Activated CD8-positive, alpha-beta T cell treated with anti-CD3 and anti-CD28 coated beads for 36 hours (primary cell): Measurements from ENCODE around the gene PCBD1. TPM values are rescaled to one million over a fixed set of nuclear protein-coding genes. Genes with fewer than 3 reads are reported as not detected.

Experiments
- ATAC-seq: fragments of 200-7000 bp; cut with Tn5 transposase; one replicate; pipeline ENCODE4 v1.10.0; 2021; ENCODE audit warnings: mild to moderate bottlenecking, moderate library complexity
- CTCF ChIA-PET: fragments of 350-600 bp; sonication (Branson Sonifier 250); formaldehyde crosslinking; loops from one replicate; lab custom pipeline; 2021; ENCODE audit warnings: antibody characterized with exemption; lab: Charles Lee
- POLR2A ChIA-PET: fragments of 350-600 bp; sonication (Branson Sonifier 250); formaldehyde crosslinking; loops from one replicate; lab custom pipeline; 2021; ENCODE audit warnings: antibody characterized with exemption; lab: Charles Lee
- DNase-seq: peaks from one replicate; pipeline ENCODE4 v3.0.0-alpha.2; 2020
- H3K27ac Mint-ChIP-seq: one replicate; pipeline ENCODE4 v1.8.0; 2021; ENCODE audit warnings: mild to moderate bottlenecking, mixed read lengths
- H3K27me3 Mint-ChIP-seq: one replicate; pipeline ENCODE4 v1.8.0; 2021; ENCODE audit warnings: mixed read lengths
- H3K36me3 Mint-ChIP-seq: one replicate; pipeline ENCODE4 v1.8.0; 2021; ENCODE audit warnings: low read depth, mixed read lengths
- H3K4me1 Mint-ChIP-seq: one replicate; pipeline ENCODE4 v1.8.0; 2021; ENCODE audit warnings: low read depth, mixed read lengths
- H3K4me3 Mint-ChIP-seq: one replicate; pipeline ENCODE4 v1.8.0; 2021; ENCODE audit warnings: mild to moderate bottlenecking, moderate library complexity, mixed read lengths
- H3K9me3 Mint-ChIP-seq: one replicate; pipeline ENCODE4 v1.8.0; 2021; ENCODE audit warnings: mixed read lengths
- intact Hi-C: fragments of 100-400 bp; cut with micrococcal nuclease; formaldehyde crosslinking; loops from one replicate; pipeline ENCODE4 v1.10.0; 2022
- total RNA-seq, 2 experiments: library from RNA; stranded (reverse); gene quantifications; one replicate each; pipeline ENCODE4 v1.2.3, GENCODE V29; 2021
- TF ChIP-seq, protein P1 (sequence below): fragments of 200-600 bp; IDR thresholded peaks from one replicate; pipeline ENCODE4 v1.8.0; 2022; ENCODE audit warnings: antibody characterized with exemption, mild to moderate bottlenecking

Gene PCBD1
- total RNA-seq, 2 experiments from 2014 or later = 40.0 to 41.5 TPM

DNA sequence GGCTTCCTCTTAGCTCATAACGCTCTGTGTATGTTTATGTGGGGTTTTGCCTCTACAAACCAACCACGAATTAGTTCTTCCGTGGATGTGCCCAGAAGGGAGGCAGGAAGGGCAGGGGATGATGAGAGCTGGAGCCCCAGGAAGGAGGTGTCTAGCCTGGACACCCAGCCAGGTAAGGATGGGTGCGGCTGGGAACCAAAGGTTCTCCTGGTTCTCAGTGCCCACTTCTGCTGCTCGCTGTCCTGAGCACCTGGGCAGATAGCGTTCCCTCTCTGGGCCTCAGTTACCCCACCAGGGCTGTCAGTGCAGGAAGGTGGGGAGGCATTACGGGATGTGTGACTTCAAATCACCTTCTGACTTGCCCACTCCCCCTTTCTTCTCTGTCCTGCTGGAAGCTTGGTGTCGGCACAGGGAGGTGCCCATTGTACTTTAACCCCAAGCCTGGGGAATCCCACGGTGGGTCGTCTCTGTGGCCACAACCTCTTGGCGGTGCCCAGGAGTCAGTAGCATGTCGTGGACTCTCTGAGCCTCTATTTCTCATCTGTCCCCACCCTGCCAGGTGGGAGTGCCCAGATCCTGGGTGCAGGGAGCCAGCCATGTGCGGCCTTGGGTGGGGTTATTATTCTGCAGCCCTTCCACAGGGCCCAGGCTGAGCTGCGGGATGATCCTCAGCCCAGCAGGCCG, 18.7 kb upstream of the PCBD1 start:
- CTCF ChIA-PET = interaction anchor here (1.1 kb wide), 1 partner anchor 18 kb away, joined by 3 read pairs; no protein-coding TSS in a partner anchor
- no peak for DNase-seq
- H3K9me3 Mint-ChIP-seq = peaks cover 1% of the 10 kb centered on the region

DNA sequence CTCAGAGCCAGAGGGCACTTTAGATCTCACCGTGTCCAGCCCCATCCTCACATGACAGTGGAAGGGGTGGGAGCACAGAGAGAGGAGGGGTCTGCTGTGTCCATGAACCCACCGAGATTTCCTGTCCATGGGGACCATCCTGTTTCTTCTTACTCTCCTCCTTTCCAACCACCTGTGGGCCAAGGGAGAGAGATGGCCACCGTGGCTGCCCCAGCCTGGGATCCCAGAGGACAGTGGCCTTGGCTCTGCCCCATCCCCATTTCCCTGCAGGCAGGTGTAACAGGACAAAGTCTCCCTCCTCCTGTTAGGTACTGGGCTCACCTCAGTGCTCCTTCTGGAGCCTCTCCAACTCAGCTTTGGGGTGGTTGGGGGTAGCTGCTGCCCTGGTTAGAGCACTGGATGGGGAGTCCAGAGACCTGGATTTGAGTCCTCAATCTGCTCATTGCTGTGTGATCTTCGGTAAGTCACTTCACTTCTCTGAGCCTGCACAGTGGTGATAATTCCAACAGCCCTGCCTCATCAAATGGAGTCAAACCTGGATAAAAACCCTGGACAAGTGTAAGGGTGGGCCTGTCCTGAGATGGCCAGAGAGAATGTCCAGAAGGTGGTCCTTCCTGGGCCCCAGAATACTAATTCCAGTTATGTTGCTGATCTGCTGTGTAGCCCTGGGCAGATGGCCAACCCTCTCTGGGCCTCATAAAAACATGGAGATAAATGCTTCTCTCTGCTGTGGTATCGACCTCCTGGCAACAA, 17.8 kb upstream of the PCBD1 start:
- Mint-ChIP-seq H3K36me3 (no peaks in the 10 kb centered on the region), H3K4me1 (no peaks in the 10 kb centered on the region), H3K27me3 (no peaks in the 10 kb centered on the region), H3K27ac (no peak overlapping the region), H3K4me3 (no peak overlapping the region), H3K9me3 (no peaks in the 10 kb centered on the region)
- ATAC-seq (no peak), DNase-seq (no peak)
- ChIA-PET CTCF (interaction anchor here (1.1 kb wide), 1 partner anchor 19 kb away, joined by 3 read pairs; no protein-coding TSS in a partner anchor), POLR2A (no interaction called here)
- intact Hi-C loops = loop anchor here (5.0 kb wide), 1 partner anchor 381 kb away; no protein-coding TSS in a partner anchor
- TF ChIP-seq, protein P1, sequence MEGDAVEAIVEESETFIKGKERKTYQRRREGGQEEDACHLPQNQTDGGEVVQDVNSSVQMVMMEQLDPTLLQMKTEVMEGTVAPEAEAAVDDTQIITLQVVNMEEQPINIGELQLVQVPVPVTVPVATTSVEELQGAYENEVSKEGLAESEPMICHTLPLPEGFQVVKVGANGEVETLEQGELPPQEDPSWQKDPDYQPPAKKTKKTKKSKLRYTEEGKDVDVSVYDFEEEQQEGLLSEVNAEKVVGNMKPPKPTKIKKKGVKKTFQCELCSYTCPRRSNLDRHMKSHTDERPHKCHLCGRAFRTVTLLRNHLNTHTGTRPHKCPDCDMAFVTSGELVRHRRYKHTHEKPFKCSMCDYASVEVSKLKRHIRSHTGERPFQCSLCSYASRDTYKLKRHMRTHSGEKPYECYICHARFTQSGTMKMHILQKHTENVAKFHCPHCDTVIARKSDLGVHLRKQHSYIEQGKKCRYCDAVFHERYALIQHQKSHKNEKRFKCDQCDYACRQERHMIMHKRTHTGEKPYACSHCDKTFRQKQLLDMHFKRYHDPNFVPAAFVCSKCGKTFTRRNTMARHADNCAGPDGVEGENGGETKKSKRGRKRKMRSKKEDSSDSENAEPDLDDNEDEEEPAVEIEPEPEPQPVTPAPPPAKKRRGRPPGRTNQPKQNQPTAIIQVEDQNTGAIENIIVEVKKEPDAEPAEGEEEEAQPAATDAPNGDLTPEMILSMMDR = no peak

More for the DNA sequence above, 18.7 kb upstream of the PCBD1 start:
- TF ChIP-seq, protein P1 = no peak
- H3K4me3 Mint-ChIP-seq = no peak overlapping the region
- POLR2A ChIA-PET = no interaction called here
- intact Hi-C loops = loop anchor here (5.0 kb wide), 1 partner anchor 380 kb away; no protein-coding TSS in a partner anchor
- no peaks in the 10 kb centered on the region for H3K36me3 Mint-ChIP-seq
- H3K4me1 Mint-ChIP-seq = no peaks in the 10 kb centered on the region
- ATAC-seq = no peak
- H3K27ac Mint-ChIP-seq = no peak overlapping the region
- no peaks in the 10 kb centered on the region for H3K27me3 Mint-ChIP-seq

DNA sequence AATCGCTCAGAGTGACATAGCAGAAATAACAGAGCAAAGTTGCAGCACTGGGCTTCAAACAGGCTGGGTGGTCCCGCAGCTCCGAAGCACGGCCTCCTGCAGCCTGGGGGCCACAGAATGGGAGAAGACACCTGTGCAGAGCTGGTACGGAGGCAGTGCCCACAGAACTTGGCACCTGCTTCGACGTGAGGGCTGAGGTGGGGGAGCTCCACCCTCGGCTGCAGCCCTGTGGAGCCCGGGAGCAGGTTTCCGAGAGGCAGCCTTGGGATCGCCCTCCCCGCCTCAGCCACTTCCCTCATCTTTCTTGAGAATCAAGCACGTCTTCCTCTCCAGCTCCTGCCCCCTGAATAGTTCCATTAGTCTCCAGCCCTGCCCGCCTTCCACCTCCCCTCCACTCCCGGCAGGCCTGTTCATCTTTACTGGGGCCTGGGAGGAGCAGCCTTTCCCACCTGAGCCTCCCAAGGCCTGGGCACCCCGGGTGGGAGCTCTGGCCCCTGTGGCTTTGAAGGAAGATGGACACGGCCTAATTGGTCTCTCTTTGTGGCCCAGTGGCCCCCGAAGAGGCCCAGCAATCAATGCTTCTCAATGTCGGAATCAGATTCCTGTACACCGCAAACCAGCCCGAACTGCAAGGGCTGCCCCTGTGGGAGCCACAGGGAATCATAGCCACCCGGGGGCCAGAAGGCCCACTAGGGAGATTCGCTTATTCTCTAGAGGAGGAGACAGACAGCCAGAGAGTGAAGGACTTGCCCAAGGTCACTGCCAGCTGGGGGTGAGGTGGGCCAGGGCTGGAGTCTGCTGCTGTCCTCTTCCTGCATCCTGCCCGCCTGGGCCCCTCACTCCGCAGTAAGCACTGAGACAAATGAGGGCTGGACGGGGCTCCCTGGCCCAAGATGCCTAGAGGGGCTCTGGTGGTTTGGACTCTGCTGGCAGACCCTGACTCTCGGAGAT, 17.0 kb upstream of the PCBD1 start:
- Mint-ChIP-seq H3K4me1 (no peaks in the 10 kb centered on the region), H3K9me3 (no peaks in the 10 kb centered on the region), H3K4me3 (no peak overlapping the region), H3K36me3 (no peaks in the 10 kb centered on the region), H3K27me3 (no peaks in the 10 kb centered on the region), H3K27ac (no peak overlapping the region)
- TF ChIP-seq, protein P1 = no peak
- ATAC-seq = no peak
- intact Hi-C loops = loop anchor here (5.0 kb wide), 1 partner anchor 382 kb away; no protein-coding TSS in a partner anchor
- DNase-seq = no peak
- ChIA-PET CTCF (interaction anchor here (1.1 to 4.0 kb wide), 3 partner anchors 19 to 303 kb away, joined by 3 to 29 read pairs (median 3); no protein-coding TSS in a partner anchor), POLR2A (interaction anchor here (0.6 kb wide), 1 partner anchor 140 kb away, joined by 3 read pairs; no protein-coding TSS in a partner anchor)

DNA sequence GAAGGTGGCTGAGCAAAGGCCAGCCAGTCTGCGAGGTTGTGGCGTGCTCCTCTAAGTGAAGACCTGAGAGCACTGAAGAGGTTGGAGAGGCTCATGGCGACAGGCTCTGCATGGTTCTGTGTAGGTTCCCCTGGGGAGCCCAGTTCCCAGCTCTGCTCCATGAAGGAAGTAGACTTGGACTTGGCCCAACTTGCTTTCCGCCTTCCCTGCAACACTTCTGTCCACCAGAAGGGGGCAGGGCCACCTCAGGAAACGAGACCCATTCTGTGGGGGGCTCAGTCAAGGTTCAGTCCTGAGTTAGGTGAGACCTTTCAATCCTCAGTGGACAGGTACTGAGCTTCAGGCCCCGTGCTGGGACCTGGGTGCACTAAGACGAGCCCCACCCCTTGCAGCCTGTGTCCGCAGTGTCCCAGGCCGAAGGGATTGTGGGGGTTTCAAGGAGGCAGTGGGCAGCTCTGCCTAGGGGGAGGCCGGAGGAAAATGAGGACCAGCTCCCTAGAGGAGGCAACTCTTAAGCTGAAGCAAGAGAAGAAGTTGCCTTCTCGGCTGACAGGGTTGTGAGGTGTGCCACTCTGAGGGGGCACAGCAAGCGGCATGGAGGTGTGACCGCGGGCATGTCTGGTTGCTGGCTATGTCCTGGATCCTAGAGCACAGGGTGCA, 15.0 kb upstream of the PCBD1 start:
- intact Hi-C loops = no loop called here
- H3K27me3 Mint-ChIP-seq = no peaks in the 10 kb centered on the region
- TF ChIP-seq, protein P1 = peak; percentile 82
- H3K4me3 Mint-ChIP-seq = no peak overlapping the region
- no peaks in the 10 kb centered on the region for H3K4me1 Mint-ChIP-seq
- H3K36me3 Mint-ChIP-seq = no peaks in the 10 kb centered on the region
- no peak overlapping the region for H3K27ac Mint-ChIP-seq
- ATAC-seq (peak; percentile 51), DNase-seq (peak; percentile 50)
- POLR2A ChIA-PET = interaction anchor here (1.2 kb wide), 1 partner anchor 310 kb away, joined by 4 read pairs; no protein-coding TSS in a partner anchor
- no peaks in the 10 kb centered on the region for H3K9me3 Mint-ChIP-seq
- CTCF ChIA-PET = interaction anchor here (0.5 to 4.0 kb wide), 23 partner anchors 10 to 530 kb away, joined by 3 to 29 read pairs (median 3); no protein-coding TSS in a partner anchor
